GM15510 (cell line): ENCODE data around the gene ZNF304.

Experiments used
- POLR2A ChIP-seq: IDR thresholded peaks from 3 replicates; pipeline ENCODE4 v1.6.1; 2011; ENCODE audit warnings: borderline replicate concordance; ENCODE audit not compliant: insufficient read length; ENCODE audit errors: extremely low read depth

The ZNF304 gene

GRCh38 chr19:57350877-57351805 lies at the start of gene ZNF304:
ZNF304 (plus strand) TSS chr19:57351271; CDS start chr19:57351665, 394 bp downstream.
- peak; percentile 52 for TF ChIP-seq POLR2A

DNA sequence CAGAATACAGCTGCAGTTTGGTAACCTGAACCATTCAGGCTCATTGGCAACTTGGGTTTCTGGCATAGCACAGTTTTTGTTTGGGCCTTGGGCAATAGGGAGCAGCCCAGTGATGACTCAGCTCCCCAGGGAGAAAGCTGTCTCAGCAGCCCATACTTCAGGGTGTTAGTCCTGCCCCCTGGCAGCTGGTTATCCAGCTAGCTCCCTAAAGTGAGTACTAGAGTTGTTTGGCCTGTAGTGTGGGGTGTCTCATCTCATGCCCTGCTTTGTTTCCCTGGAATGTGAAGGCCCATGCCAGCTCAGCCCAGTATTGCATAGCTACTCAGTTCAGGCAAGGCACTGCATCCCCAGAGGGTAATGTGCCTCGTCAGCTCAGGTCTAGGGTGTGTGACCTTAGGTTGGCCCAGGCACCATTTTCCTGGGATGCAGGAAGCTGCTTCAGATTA lies 49.0 kb upstream of the ZNF304 start:
- no peak for TF ChIP-seq POLR2A

- TF ChIP-seq POLR2A: no peak
Measured at GRCh38 chr19:57302727-57303401, 48.2 kb upstream of the ZNF304 start.

DNA sequence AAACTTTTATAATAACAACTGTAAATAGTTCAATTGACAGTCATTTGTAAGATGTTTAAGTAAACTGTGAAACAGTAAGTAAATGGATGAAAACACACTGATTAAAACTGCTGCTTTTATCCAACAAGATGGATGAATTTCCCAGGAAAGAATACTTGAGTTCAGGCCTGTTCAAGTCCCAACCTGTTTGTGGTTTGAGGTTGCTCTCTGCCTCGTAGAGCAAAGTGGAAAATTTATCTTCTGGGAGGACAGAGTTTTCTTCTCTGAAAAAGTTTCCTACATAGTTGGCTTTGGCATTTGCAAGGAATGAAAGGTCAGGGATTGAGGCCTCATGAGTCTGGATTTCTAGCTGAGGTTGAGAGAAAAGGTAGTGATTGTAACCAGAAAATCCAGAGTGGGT lies 46.0 kb upstream of the ZNF304 start:
- TF ChIP-seq POLR2A: no peak

DNA sequence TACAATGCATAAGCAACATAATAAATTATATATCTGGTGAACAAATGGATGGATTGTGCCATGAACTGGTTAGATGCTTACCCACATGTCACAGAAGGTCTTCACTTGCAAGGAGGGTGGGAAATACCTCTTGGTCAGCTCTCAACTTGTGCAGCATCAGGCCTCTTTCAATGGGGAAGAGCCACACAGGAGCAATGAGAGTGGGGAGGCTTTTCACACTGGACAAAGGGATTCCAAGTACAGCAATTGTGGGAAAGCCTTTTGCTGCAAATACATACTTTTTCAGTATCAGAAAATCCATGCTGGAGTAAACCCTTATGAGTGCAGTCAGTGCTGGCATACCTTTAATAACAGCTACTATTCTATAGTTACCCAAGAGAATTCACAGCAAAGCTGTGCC lies 42.6 kb upstream of the ZNF304 start:
- TF ChIP-seq POLR2A: no peak

DNA sequence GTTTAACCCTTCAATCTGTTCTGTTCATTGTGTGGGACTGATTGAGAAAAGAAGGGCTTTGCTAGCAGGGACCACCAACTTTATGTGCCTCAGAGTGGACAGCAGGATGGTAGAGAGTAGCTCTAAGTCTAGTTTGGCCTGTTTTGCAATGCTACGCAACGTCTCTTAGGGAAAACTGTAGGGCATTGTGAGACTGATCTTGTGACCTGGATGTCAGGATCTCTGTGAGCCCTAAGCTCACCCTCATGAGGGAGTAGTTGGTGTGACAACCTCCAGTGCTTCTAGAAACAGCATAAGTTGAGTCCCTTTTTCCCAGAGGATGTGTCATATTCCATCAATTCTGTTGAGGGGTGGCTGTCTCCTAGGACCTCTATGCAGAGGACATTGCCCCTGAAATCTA lies 40.3 kb upstream of the ZNF304 start:
- TF ChIP-seq POLR2A: no peak

DNA sequence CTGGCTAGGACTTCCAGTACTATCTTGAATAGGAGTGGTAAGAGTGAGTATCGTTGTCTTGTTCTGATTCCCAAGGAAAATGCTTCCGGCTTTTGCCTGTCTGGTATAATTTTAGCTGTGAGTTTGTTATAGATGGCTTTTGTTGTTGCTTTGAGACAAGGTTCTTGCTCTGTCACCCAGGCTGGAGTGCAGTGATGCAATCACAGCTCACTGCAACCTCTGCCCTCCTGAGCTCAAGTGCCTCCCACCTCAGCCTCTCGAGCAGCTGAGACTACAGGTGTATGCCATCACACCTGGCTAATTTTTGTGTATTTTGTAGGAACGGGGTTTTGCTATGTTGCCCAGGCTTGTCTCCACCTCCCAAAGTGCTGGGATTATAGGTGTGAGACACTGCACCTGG lies 36.9 kb upstream of the ZNF304 start:
- no peak for TF ChIP-seq POLR2A

DNA sequence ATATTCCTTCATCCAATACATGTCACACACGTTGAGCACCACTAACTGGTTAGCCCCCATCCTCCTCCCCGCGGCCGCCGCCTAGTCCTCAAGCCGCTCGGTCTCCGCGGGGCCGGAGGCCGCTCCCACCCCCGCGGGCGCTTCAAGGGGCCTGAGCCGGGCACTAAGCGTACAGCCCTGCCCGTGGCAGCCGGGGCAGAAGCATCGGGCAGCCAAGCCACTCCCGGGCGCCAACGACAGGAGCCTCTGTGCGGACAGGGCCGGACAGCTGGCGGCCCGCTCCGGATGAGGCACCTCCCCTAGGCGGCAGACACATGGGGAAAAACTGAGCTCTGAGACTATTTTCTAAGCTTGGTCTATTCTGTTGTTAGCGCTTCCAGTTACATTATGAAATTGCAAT lies 33.6 kb upstream of the ZNF304 start:
- no peak for TF ChIP-seq POLR2A

GRCh38 chr19:57319869-57320179 lies 31.2 kb upstream of the ZNF304 start:
- TF ChIP-seq POLR2A: no peak

GRCh38 chr19:57320180-57321084 lies 30.6 kb upstream of the ZNF304 start, which contains the start of gene ZNF543:
ZNF543 (plus strand) TSS chr19:57320472; CDS start chr19:57320854, 382 bp downstream.
- peak; percentile 78 for TF ChIP-seq POLR2A

- TF ChIP-seq POLR2A: no peak
Measured at GRCh38 chr19:57321116-57321515, 30.0 kb upstream of the ZNF304 start.

DNA sequence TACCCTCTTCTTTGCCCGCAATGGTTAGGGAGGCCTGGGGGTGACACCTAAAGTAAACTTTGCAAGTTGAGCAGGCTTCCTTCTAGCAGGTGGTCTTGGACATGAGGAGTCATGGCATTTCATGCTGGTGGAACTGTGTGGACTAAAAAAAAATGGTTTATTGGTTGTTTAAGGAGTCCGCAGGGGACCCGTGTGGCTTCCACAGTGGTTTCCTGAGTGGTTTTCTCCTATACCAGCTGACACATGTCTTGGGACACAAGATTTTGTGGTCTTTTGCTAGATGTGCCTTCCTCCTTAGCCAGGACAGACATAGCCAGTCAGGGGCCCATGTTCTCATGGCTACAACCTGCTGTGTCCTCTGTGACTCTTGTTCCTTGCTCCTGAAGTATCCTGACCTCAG lies 29.3 kb upstream of the ZNF304 start:
- no peak for TF ChIP-seq POLR2A

GRCh38 chr19:57324992-57325391 lies 26.1 kb upstream of the ZNF304 start:
- TF ChIP-seq POLR2A: no peak

- TF ChIP-seq POLR2A: no peak
Measured at GRCh38 chr19:57327993-57328392, 23.1 kb upstream of the ZNF304 start.

- no peak for TF ChIP-seq POLR2A
Measured at GRCh38 chr19:57334191-57334590, 16.9 kb upstream of the ZNF304 start.

- TF ChIP-seq POLR2A: no peak
Measured at GRCh38 chr19:57338877-57339276, 12.2 kb upstream of the ZNF304 start.

- TF ChIP-seq POLR2A: no peak
Measured at GRCh38 chr19:57342582-57342981, 8.5 kb upstream of the ZNF304 start.
